Ishikawa (cell line): ENCODE results near the gene GALNT7.

Experiments
- CEBPB ChIP-seq: IDR thresholded peaks from 2 replicates; pipeline ENCODE4 v1.6.1; 2012
- RAD21 ChIP-seq: IDR thresholded peaks from 2 replicates; pipeline ENCODE4 v1.6.1; 2012; ENCODE audit warnings: low read depth
- TAF1 ChIP-seq: IDR thresholded peaks from 2 replicates; pipeline ENCODE4 v1.6.1; 2012; ENCODE audit warnings: low read depth, mild to moderate bottlenecking
- TF ChIP-seq, protein P1 (sequence below): IDR thresholded peaks from 2 replicates; pipeline ENCODE4 v1.6.1; 2012; ENCODE audit warnings: low read depth, mild to moderate bottlenecking
- TF ChIP-seq, protein P2 (sequence below): IDR thresholded peaks from 2 replicates; pipeline ENCODE4 v1.6.1; 2012

DNA sequence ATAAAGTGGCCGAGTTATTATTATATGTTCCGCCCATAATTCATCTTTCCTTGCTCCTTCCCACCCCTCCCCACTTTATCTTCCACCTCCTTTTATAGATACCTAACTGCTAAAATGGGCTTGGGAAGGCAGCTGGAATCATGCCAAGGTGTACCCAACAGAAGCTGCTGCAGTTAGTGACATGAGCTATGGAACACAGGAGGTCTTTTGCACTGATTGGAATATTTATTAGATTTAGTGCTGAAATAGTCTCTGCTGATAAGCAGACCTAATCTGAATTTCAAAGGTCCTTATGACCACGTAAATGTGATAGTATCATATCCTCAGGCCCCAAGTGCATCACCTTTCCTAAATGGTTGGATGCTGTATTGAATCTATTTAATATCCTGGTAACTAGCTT lies 100.7 kb downstream of the GALNT7 start:
- TF ChIP-seq, protein P1, sequence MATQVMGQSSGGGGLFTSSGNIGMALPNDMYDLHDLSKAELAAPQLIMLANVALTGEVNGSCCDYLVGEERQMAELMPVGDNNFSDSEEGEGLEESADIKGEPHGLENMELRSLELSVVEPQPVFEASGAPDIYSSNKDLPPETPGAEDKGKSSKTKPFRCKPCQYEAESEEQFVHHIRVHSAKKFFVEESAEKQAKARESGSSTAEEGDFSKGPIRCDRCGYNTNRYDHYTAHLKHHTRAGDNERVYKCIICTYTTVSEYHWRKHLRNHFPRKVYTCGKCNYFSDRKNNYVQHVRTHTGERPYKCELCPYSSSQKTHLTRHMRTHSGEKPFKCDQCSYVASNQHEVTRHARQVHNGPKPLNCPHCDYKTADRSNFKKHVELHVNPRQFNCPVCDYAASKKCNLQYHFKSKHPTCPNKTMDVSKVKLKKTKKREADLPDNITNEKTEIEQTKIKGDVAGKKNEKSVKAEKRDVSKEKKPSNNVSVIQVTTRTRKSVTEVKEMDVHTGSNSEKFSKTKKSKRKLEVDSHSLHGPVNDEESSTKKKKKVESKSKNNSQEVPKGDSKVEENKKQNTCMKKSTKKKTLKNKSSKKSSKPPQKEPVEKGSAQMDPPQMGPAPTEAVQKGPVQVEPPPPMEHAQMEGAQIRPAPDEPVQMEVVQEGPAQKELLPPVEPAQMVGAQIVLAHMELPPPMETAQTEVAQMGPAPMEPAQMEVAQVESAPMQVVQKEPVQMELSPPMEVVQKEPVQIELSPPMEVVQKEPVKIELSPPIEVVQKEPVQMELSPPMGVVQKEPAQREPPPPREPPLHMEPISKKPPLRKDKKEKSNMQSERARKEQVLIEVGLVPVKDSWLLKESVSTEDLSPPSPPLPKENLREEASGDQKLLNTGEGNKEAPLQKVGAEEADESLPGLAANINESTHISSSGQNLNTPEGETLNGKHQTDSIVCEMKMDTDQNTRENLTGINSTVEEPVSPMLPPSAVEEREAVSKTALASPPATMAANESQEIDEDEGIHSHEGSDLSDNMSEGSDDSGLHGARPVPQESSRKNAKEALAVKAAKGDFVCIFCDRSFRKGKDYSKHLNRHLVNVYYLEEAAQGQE: no peak
- TF ChIP-seq RAD21 (no peak), TAF1 (no peak), CEBPB (no peak)
- TF ChIP-seq, protein P2, sequence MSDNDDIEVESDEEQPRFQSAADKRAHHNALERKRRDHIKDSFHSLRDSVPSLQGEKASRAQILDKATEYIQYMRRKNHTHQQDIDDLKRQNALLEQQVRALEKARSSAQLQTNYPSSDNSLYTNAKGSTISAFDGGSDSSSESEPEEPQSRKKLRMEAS: no peak
